ENCODE data around the gene MARS1.
"Not testable (repeated sequence)": the region's sequence is repeated elsewhere in the genome, so short reads cannot be mapped to it uniquely, and the experiment has no call there.

GRCh38 chr12:57514246-57514645 lies 26.4 kb downstream of the MARS1 start:
- not testable (repeated sequence) for TF ChIP-seq PAX5 (IDR thresholded peaks at IDR 0.05; ENCODE audit: insufficient read depth, low read length, severe bottlenecking); TAF1 (IDR thresholded peaks at IDR 0.05; ENCODE audit: low read depth, low read length); POLR2A (IDR thresholded peaks at IDR 0.05; ENCODE audit: low read depth, low read length); POLR2AphosphoS5 (IDR thresholded peaks at IDR 0.05; ENCODE audit: low read depth, low read length); POU2F2 (IDR thresholded peaks at IDR 0.05; ENCODE audit: low read depth, low read length); SPI1 (IDR thresholded peaks at IDR 0.05; ENCODE audit: low read depth, low read length)

All from GM12891 (cell line).